Stromal cell of bone marrow (primary cell): ENCODE results near the gene SYMPK.

Experiments used
- DNase-seq: peaks from one replicate; pipeline ENCODE4 v3.0.0-alpha.2; 2012; ENCODE audit warnings: low read depth

SYMPK gene

GRCh38 chr19:45825263-45825605, 37.7 kb downstream of the SYMPK start:
- DNase-seq = no peak

GRCh38 chr19:45824531-45825262, 38.2 kb downstream of the SYMPK start:
- DNase-seq = no peak

- no peak for DNase-seq
Observed at GRCh38 chr19:45824041-45824471, 38.9 kb downstream of the SYMPK start.

- DNase-seq = no peak
Observed at GRCh38 chr19:45823182-45823581, 39.8 kb downstream of the SYMPK start.

- no peak for DNase-seq
Observed at GRCh38 chr19:45822716-45823115, 40.2 kb downstream of the SYMPK start.

GRCh38 chr19:45821570-45821969, 41.4 kb downstream of the SYMPK start:
- no peak for DNase-seq

GRCh38 chr19:45821103-45821521, 41.8 kb downstream of the SYMPK start:
- DNase-seq = no peak

- DNase-seq = no peak
Observed at GRCh38 chr19:45820413-45821102, 42.4 kb downstream of the SYMPK start.

- DNase-seq = no peak
Observed at GRCh38 chr19:45819769-45820168, 43.2 kb downstream of the SYMPK start.

GRCh38 chr19:45817725-45818301, 45.1 kb downstream of the SYMPK start:
- no peak for DNase-seq

- peak; percentile 83 for DNase-seq
Observed at GRCh38 chr19:45817010-45817724, 45.8 kb downstream of the SYMPK start.

- DNase-seq = no peak
Observed at GRCh38 chr19:45816236-45817009, 46.5 kb downstream of the SYMPK start.

- no peak for DNase-seq
Observed at GRCh38 chr19:45815481-45816216, 47.3 kb downstream of the SYMPK start.

GRCh38 chr19:45814851-45815480, 48.0 kb downstream of the SYMPK start, which contains the start of gene RSPH6A:
RSPH6A (minus strand) TSS chr19:45815308; CDS start chr19:45815176, 132 bp downstream.
- DNase-seq = no peak

- no peak for DNase-seq
Observed at GRCh38 chr19:45814166-45814780, 48.7 kb downstream of the SYMPK start.

- no peak for DNase-seq
Observed at GRCh38 chr19:45812297-45812696, 50.6 kb downstream of the SYMPK start.

- DNase-seq = peak; percentile 41
Observed at GRCh38 chr19:45809643-45810159, 53.2 kb downstream of the SYMPK start.

- DNase-seq = no peak
Observed at GRCh38 chr19:45805719-45806118, 57.2 kb downstream of the SYMPK start.

- no peak for DNase-seq
Observed at GRCh38 chr19:45804959-45805230, 58.1 kb downstream of the SYMPK start.
